Erythroblast (primary cell): ENCODE results near the gene GRIN3B.

Source experiments
- GATA1 ChIP-seq: IDR thresholded peaks from 2 replicates; pipeline ENCODE4 v1.6.1; 2011; ENCODE audit warnings: low read depth, mild to moderate bottlenecking, control low read depth, low read length, moderate library complexity
- POLR2A ChIP-seq: IDR thresholded peaks from 2 replicates; pipeline ENCODE4 v1.6.1; 2011; ENCODE audit warnings: mild to moderate bottlenecking, low read length

GRCh38 chr19:990746-991145, 9.5 kb upstream of the GRIN3B start:
- TF ChIP-seq POLR2A (no peak), GATA1 (no peak)
